HepG2 (cell line): ENCODE data around the gene KCTD6. TPM values are rescaled to one million over a fixed set of nuclear protein-coding genes. Genes with fewer than 3 reads are reported as not detected.

Experiments used
- ATAC-seq: fragments of 200-7000 bp; cut with Tn5 transposase; 3 replicates; pipeline ENCODE4 v1.9.1; 2020; ENCODE audit warnings: mild to moderate bottlenecking, moderate library complexity
- BruUV-seq: library from RNA; stranded (reverse); fragments of 400-500 nt; replicated peaks from 2 replicates; lab custom pipeline; 2021; lab: Mats Ljungman, UMichigan
- CTCF ChIA-PET: fragments of 300-600 bp; formaldehyde crosslinking; extraction: SDS; loops from one replicate; lab custom pipeline; 2021; ENCODE audit warnings: low total read pairs, inconsistent platforms, low intra/inter-chr PET ratio; lab: Yijun Ruan, JAX
- POLR2A ChIA-PET: fragments of 350-600 bp; sonication (Branson Sonifier 250); formaldehyde crosslinking; loops from one replicate; lab custom pipeline; 2020; ENCODE audit warnings: antibody characterized with exemption, inconsistent platforms; lab: Yijun Ruan, JAX
- DNase-seq: peaks from one replicate; pipeline ENCODE4 v3.0.0-alpha.2; 2015; ENCODE audit warnings: low spot score
- FAIRE-seq: peaks from 3 replicates; lab custom pipeline; 2011; peaks lifted over from hg19 to GRCh38; lab: Jason Lieb, UNC
- H2AFZ ChIP-seq: one replicate; pipeline ENCODE4 v1.6.1; 2011; ENCODE audit warnings: low read length, inconsistent platforms
- H3K27ac ChIP-seq: fragments of 300-600 bp; 3 replicates; pipeline ENCODE4 v1.8.0; 2011; ENCODE audit warnings: mixed run types, mild to moderate bottlenecking, mixed read lengths, low read length, inconsistent platforms; ENCODE audit not compliant: insufficient read depth; ENCODE audit errors: extremely low read length
- H3K27me3 ChIP-seq, 2 experiments: fragments of 200-600 bp in 1 of 2; 2 replicates in 1 of 2; 3 replicates in 1 of 2; pipeline versions ENCODE4 v1.6.0 to v1.8.0; 2011; ENCODE audit warnings: low read length in 2 of 2, mild to moderate bottlenecking in 2 of 2, moderate library complexity in 2 of 2, inconsistent platforms in 1 of 2; ENCODE audit not compliant: insufficient read depth in 2 of 2, control insufficient read depth in 1 of 2
- H3K36me3 ChIP-seq, 2 experiments: fragments of 200-600 bp in 1 of 2; replicated peaks in 1 of 2; 2 replicates in 1 of 2; 3 replicates in 1 of 2; pipeline versions ENCODE4 v1.5.1 to v1.8.0; 2011; ENCODE audit warnings: low read length in 2 of 2, inconsistent platforms in 1 of 2; ENCODE audit not compliant: insufficient read depth in 2 of 2, control insufficient read depth in 1 of 2
- H3K4me1 ChIP-seq: 2 replicates; pipeline ENCODE4 v1.5.1; 2012; ENCODE audit warnings: low read length, inconsistent platforms; ENCODE audit not compliant: insufficient read depth
- H3K4me2 ChIP-seq: 2 replicates; pipeline ENCODE4 v1.6.0; 2011; ENCODE audit warnings: low read depth, low read length, inconsistent platforms
- H3K4me3 ChIP-seq, 3 experiments: fragments of 200-600 bp in 1 of 3; sonication (generic), shearing (Covaris generic) in 1 of 3; replicated peaks in 1 of 3; 2 replicates each; pipeline ENCODE4 v1.5.1; 2011 to 2016; ENCODE audit warnings: low read length in 3 of 3, inconsistent platforms in 2 of 3, low read depth in 2 of 3, mild to moderate bottlenecking in 2 of 3, control low read depth in 1 of 3, mixed read lengths in 1 of 3; ENCODE audit not compliant: insufficient read depth in 1 of 3
- H3K79me2 ChIP-seq: one replicate; pipeline ENCODE4 v1.6.1; 2011; ENCODE audit warnings: low read length, inconsistent platforms; ENCODE audit not compliant: insufficient read depth
- H3K9ac ChIP-seq: 2 replicates; pipeline ENCODE4 v1.6.0; 2011; ENCODE audit warnings: mild to moderate bottlenecking, low read depth, low read length, inconsistent platforms; ENCODE audit not compliant: insufficient read depth
- H3K9me3 ChIP-seq: 2 replicates; pipeline ENCODE4 v1.5.1; 2012; ENCODE audit warnings: mild to moderate bottlenecking, low read length
- H4K20me1 ChIP-seq: 2 replicates; pipeline ENCODE4 v1.6.0; 2011; ENCODE audit warnings: inconsistent platforms, mild to moderate bottlenecking, low read length, moderate library complexity; ENCODE audit not compliant: insufficient read depth
- HMGXB3 ChIP-seq: sonication (generic); formaldehyde crosslinking; IDR thresholded peaks from 2 replicates; pipeline ENCODE4 v1.4.0; 2020; ENCODE audit warnings: missing genetic modification reagents, borderline replicate concordance
- HNF4A ChIP-seq: sonication (generic); formaldehyde crosslinking; IDR thresholded peaks from 2 replicates; pipeline ENCODE4 v1.4.0; 2020; ENCODE audit warnings: missing genetic modification reagents
- NR1H2 ChIP-seq: sonication (generic); formaldehyde crosslinking; IDR thresholded peaks from 2 replicates; pipeline ENCODE4 v1.8.1; 2022; ENCODE audit warnings: low read depth, missing genetic modification reagents, borderline replicate concordance
- NR2C2 ChIP-seq: sonication (generic); formaldehyde crosslinking; IDR thresholded peaks from 2 replicates; pipeline ENCODE4 v1.4.0; 2020; ENCODE audit warnings: missing genetic modification reagents, mild to moderate bottlenecking, moderate library complexity, borderline replicate concordance
- SETDB1 ChIP-seq: sonication (generic); formaldehyde crosslinking; IDR thresholded peaks from 2 replicates; pipeline ENCODE4 v1.5.1; 2020; ENCODE audit warnings: missing genetic modification reagents, mild to moderate bottlenecking, borderline replicate concordance
- ZBTB46 ChIP-seq: sonication (generic); formaldehyde crosslinking; IDR thresholded peaks from 2 replicates; pipeline ENCODE4 v1.4.0; 2020; ENCODE audit warnings: mild to moderate bottlenecking, missing genetic modification reagents, borderline replicate concordance
- ZNF280D ChIP-seq: sonication (generic); formaldehyde crosslinking; IDR thresholded peaks from 2 replicates; pipeline ENCODE4 v1.5.1; 2020; ENCODE audit warnings: mild to moderate bottlenecking, missing genetic modification reagents
- ZNF337 ChIP-seq: sonication (generic); formaldehyde crosslinking; IDR thresholded peaks from 2 replicates; pipeline ENCODE4 v1.5.1; 2020; ENCODE audit warnings: missing genetic modification reagents, low read depth, mild to moderate bottlenecking, borderline replicate concordance
- ZNF839 ChIP-seq: sonication (generic); formaldehyde crosslinking; IDR thresholded peaks from 2 replicates; pipeline ENCODE4 v1.4.0; 2020; ENCODE audit warnings: missing genetic modification reagents, mild to moderate bottlenecking, borderline replicate concordance
- ZXDC ChIP-seq: sonication (generic); formaldehyde crosslinking; IDR thresholded peaks from 2 replicates; pipeline ENCODE4 v1.5.0; 2020; ENCODE audit warnings: mild to moderate bottlenecking, missing genetic modification reagents
- WGBS: methylation state at CpG from one replicate; pipeline ENCODE4 v1.1.6; 2017; ENCODE audit warnings: low lambda C conversion rate; 5-methylcytosine and 5-hydroxymethylcytosine counted together
- in situ Hi-C: cut with HindIII; loops from 2 replicates; pipeline ENCODE4 v1.10.0; 2017; ENCODE audit warnings: low pct_unique_long_range_greater_than_20kb; ENCODE audit not compliant: extremely low pct_ligation_motif_present
- intact Hi-C: fragments of 100-400 bp; cut with micrococcal nuclease; formaldehyde crosslinking; loops from one replicate; pipeline ENCODE4 v1.10.0; 2022; ENCODE audit not compliant: unreplicated experiment
- polyA plus RNA-seq, 8 experiments: library from polyadenylated mRNA; depleted of rRNA in 3 of 8; stranded (reverse) in 7 of 8; unstranded in 1 of 8; fragments of >200 nt; fragmentation: Illumina TruSeq in 4 of 8; extraction: Trizol in 4 of 8; gene quantifications; 2 replicates each; pipeline versions ENCODE4 v1.2.1 to v1.2.3, GENCODE V29; 2011 to 2016; ENCODE audit warnings: low read depth in 4 of 8, missing spikeins in 1 of 8, mixed read lengths in 1 of 8; ENCODE audit not compliant: insufficient read depth in 1 of 8
- total RNA-seq, 5 experiments: library from RNA; depleted of rRNA; stranded (reverse); fragments of >200 nt; fragmentation: Illumina TruSeq; extraction: Trizol; gene quantifications; 2 replicates each; pipeline ENCODE4 v1.2.3, GENCODE V29; 2016; ENCODE audit warnings: low read depth in 1 of 5

The KCTD6 gene
- total and polyA plus RNA-seq, 2 of the 13 experiments (the other 11 are each of a cell fraction or from before 2014, with no cell fraction given), result 13.4 to 14.2 TPM

DNA sequence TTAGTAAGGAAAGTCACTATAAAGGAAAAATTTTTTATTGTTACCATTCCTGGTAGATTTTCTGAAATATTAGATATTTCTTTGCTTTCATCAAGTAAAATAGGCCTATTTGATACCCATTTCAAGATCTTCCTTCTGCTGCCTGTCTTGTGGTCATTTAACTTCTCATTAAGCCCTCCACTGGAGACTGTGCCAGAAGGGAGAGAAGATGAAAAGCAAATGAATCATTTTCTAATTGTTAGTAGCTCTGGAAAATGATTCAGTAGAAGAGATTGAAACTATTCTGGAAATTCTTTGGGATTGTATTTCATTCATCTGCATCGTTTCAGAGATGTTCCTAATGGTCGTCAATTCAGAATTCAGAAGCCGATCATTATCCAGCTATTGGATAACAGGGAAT is 3.2 kb downstream of the KCTD6 start:
- in situ Hi-C loops (no loop called here), intact Hi-C loops (no loop called here)
- POLR2A ChIA-PET, result interaction anchor here (1.2 kb wide), 1 partner anchor 31 kb away, joined by 3 read pairs; no protein-coding TSS in a partner anchor
- Histone ChIP-seq H3K27ac (no peak overlapping the region), H3K27me3 (no peaks in the 10 kb centered on the region; a peak in 1 of 5 replicates), H3K4me2 (no peak overlapping the region), H2AFZ (no peak overlapping the region), H3K9ac (no peak overlapping the region), H3K36me3 (peaks cover 0 to 8% of the 10 kb centered on the region in 2 experiments; a peak in 1 of 5 replicates), H3K4me1 (peaks cover 59% of the 10 kb centered on the region), H4K20me1 (peaks cover 6% of the 10 kb centered on the region), H3K9me3 (no peaks in the 10 kb centered on the region), H3K4me3 (no peak overlapping the region), H3K79me2 (peaks cover 74% of the 10 kb centered on the region)
- WGBS, result 86% methylated on average over 3 of the region's 3 CpGs
- CTCF ChIA-PET, result no interaction called here
- no peak for ATAC-seq
- FAIRE-seq, result no peak
- no TSS peak for BruUV-seq
- DNase-seq, result no peak
- TF ChIP-seq ZXDC, result no peak
- no peak for TF ChIP-seq HNF4A (CRISPR knock-in tag)
- TF ChIP-seq ZBTB46 (CRISPR knock-in tag), result no peak
- no peak for TF ChIP-seq NR2C2 (CRISPR knock-in tag)
- TF ChIP-seq SETDB1 (CRISPR knock-in tag), result no peak
- TF ChIP-seq ZNF337, result no peak
- TF ChIP-seq HMGXB3 (CRISPR knock-in tag), result no peak
- no peak for TF ChIP-seq ZNF839 (CRISPR knock-in tag)
- TF ChIP-seq NR1H2 (CRISPR knock-in tag), result no peak
- TF ChIP-seq ZNF280D (CRISPR knock-in tag), result no peak
